Progenitor cell of endocrine pancreas (in vitro differentiated cells): ENCODE measurements around the gene FDX1. TPM values are rescaled to one million over a fixed set of nuclear protein-coding genes. Genes with fewer than 3 reads are reported as not detected.

Source experiments
- DNase-seq: peaks from one replicate; pipeline ENCODE4 v3.0.0; 2021; ENCODE audit warnings: low spot score; ENCODE audit not compliant: unreplicated experiment
- H3K27ac Mint-ChIP-seq: 2 replicates; pipeline ENCODE4 v1.8.0; 2021; ENCODE audit warnings: mild to moderate bottlenecking, moderate library complexity, mixed read lengths
- H3K27me3 Mint-ChIP-seq: 2 replicates; pipeline ENCODE4 v1.8.0; 2021; ENCODE audit warnings: mixed read lengths
- H3K36me3 Mint-ChIP-seq: 2 replicates; pipeline ENCODE4 v1.8.0; 2022; ENCODE audit warnings: mixed read lengths; ENCODE audit not compliant: insufficient read depth
- H3K4me1 Mint-ChIP-seq: 2 replicates; pipeline ENCODE4 v1.8.0; 2021; ENCODE audit warnings: low read depth, mixed read lengths
- H3K4me3 Mint-ChIP-seq: 2 replicates; pipeline ENCODE4 v1.8.0; 2021; ENCODE audit warnings: low read depth, mild to moderate bottlenecking, moderate library complexity, mixed read lengths
- H3K9me3 Mint-ChIP-seq: 2 replicates; pipeline ENCODE4 v1.8.0; 2021; ENCODE audit warnings: low read depth, mixed read lengths
- total RNA-seq: library from RNA; stranded (reverse); gene quantifications from 2 replicates; pipeline ENCODE4 v1.2.1, GENCODE V29; 2021
- TF ChIP-seq, protein P1 (sequence below): fragments of 200-600 bp; sonication (generic); IDR thresholded peaks from one replicate; pipeline ENCODE4 v1.5.0; 2021; ENCODE audit warnings: antibody characterized with exemption, mild to moderate bottlenecking; ENCODE audit not compliant: unreplicated experiment

Gene FDX1
- total RNA-seq, 1 donor from 2014 or later = 13.6 TPM

DNA sequence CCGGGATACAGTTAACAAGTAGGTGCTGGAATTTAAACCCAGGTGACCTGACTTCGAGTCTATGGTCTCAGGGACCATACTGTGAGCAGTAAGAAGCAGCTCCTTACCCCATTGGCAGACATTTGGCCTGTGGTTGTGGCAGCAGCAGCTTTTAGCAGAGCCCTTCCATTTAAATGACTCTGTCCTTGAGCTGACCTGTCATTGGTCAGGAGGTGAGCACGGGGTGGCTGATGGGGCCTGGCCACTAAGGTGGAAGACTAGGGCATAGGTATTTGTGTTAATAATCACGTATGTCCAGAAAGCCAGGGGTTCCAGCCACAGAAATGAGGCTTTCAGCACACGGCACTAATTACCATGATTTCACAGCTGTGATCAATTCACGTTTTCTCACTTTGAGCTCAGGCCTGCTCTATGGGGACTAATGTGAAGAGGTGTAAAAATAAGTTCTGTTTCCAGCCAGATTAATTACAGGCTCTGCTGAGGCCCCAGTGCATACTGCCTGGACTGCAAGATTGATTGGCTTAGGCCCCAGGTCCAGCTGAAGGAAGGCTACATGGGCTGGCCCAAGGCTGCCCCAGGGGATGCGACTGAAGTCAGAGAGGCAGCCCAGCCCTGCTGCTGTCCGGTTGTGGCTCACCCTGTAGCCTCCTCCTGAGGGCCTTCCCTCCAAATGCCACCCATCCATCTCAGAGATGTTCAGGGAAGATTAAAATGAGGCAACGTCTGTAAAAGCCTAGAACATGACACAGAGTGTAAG lies 76.0 kb downstream of the FDX1 start:
- Mint-ChIP-seq H3K27ac (peak overlapping the region; percentile 39), H3K4me3 (no peak overlapping the region), H3K27me3 (no peaks in the 10 kb centered on the region), H3K9me3 (no peaks in the 10 kb centered on the region), H3K4me1 (no peaks in the 10 kb centered on the region), H3K36me3 (no peaks in the 10 kb centered on the region)
- TF ChIP-seq, protein P1, sequence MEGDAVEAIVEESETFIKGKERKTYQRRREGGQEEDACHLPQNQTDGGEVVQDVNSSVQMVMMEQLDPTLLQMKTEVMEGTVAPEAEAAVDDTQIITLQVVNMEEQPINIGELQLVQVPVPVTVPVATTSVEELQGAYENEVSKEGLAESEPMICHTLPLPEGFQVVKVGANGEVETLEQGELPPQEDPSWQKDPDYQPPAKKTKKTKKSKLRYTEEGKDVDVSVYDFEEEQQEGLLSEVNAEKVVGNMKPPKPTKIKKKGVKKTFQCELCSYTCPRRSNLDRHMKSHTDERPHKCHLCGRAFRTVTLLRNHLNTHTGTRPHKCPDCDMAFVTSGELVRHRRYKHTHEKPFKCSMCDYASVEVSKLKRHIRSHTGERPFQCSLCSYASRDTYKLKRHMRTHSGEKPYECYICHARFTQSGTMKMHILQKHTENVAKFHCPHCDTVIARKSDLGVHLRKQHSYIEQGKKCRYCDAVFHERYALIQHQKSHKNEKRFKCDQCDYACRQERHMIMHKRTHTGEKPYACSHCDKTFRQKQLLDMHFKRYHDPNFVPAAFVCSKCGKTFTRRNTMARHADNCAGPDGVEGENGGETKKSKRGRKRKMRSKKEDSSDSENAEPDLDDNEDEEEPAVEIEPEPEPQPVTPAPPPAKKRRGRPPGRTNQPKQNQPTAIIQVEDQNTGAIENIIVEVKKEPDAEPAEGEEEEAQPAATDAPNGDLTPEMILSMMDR = no peak
- DNase-seq = no peak

DNA sequence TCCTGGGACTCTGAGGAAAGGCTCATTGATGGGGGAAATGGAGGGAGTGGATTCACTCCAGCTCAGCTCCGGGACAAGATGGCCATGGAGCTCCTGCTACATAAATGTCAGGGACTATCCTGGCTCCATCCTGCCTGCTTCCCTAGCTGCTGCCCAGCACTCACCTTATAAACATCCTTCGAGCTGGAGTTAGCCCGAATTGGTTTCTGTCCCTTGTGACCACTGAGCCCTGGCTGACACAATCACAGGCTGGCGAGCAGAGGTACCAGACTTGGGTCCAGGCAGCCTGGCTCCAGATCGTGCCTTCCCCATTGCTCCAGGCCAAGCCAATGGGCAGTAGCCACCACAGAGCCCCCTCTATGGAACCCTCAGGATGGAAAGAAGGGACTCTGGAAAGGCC lies 77.6 kb downstream of the FDX1 start:
- H3K36me3 Mint-ChIP-seq = no peaks in the 10 kb centered on the region
- TF ChIP-seq, protein P1 = no peak
- no peaks in the 10 kb centered on the region for H3K9me3 Mint-ChIP-seq
- no peak overlapping the region for H3K4me3 Mint-ChIP-seq
- H3K27ac Mint-ChIP-seq = no peak overlapping the region
- DNase-seq = no peak
- H3K4me1 Mint-ChIP-seq = no peaks in the 10 kb centered on the region
- no peaks in the 10 kb centered on the region for H3K27me3 Mint-ChIP-seq

DNA sequence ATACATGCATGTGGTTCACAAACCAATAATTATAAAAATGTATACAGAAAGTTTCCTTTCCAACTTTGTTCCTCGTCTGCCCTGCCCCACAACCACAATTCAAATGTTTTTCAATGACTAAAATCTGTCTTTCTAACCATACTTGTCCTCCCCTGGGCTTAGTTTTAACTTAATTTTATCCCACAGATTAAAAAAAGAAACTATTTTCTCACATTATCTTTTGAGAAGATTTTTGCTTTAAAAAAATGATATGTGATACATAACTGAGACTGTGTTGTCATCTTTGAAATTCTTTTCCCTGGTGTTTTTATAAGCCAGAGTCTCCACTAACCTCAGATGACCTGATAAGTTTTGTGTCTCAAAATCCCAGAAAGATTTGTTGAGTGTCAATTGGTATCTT lies 79.0 kb downstream of the FDX1 start:
- Mint-ChIP-seq H3K4me1 (no peaks in the 10 kb centered on the region), H3K4me3 (no peak overlapping the region), H3K27me3 (no peaks in the 10 kb centered on the region), H3K27ac (no peak overlapping the region), H3K9me3 (no peaks in the 10 kb centered on the region), H3K36me3 (no peaks in the 10 kb centered on the region)
- TF ChIP-seq, protein P1 = no peak
- no peak for DNase-seq

DNA sequence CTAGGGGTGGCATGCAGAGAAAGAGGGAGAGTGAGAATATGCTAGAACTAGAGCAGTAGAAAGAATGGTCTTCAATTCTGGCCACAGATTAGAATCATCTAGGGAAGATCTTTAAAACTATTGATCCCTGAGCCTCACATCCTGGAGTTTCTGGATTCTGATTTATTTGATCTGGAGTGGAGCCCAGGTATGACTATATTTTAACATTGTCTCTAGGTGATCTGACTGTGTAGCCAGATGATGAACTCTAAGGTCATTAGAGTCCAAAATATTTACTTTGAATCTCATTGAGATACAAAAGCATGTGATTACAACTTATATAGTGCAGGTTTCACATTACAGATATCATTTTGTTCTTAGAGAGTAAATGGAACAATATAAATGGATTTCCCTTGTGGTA lies 79.7 kb downstream of the FDX1 start:
- H3K9me3 Mint-ChIP-seq = no peaks in the 10 kb centered on the region
- H3K4me3 Mint-ChIP-seq = no peak overlapping the region
- no peak overlapping the region for H3K27ac Mint-ChIP-seq
- TF ChIP-seq, protein P1 = no peak
- DNase-seq = no peak
- no peaks in the 10 kb centered on the region for H3K4me1 Mint-ChIP-seq
- no peaks in the 10 kb centered on the region for H3K27me3 Mint-ChIP-seq
- no peaks in the 10 kb centered on the region for H3K36me3 Mint-ChIP-seq

DNA sequence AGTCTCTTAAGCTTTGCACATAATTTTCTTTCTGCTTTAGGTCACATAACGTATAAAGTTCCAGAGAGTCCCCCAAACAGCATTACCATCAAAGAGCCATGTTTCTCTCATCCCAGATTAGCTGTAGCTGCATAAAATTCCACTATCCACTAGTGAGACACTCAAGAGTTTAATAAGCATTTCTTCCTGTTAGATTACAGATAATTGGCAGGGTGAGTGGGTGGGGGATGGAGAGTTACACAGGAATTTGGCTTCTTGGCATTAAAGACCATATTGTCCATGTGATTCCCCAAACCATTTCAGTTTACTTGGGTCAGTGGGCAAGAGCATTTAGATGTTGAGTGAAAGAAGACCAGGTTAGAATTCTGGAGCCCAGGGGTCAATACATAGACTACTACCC lies 82.3 kb downstream of the FDX1 start:
- Mint-ChIP-seq H3K4me3 (no peak overlapping the region), H3K4me1 (no peaks in the 10 kb centered on the region), H3K36me3 (no peaks in the 10 kb centered on the region), H3K9me3 (no peaks in the 10 kb centered on the region), H3K27ac (no peak overlapping the region), H3K27me3 (no peaks in the 10 kb centered on the region)
- TF ChIP-seq, protein P1 = no peak
- DNase-seq = no peak
